ENCODE measurements around the gene PFAS. TPM values are rescaled to one million over a fixed set of nuclear protein-coding genes. Genes with fewer than 3 reads are reported as not detected.

The PFAS gene
- total and polyA plus RNA-seq, 10 of the 15 experiments (the other 5 are each of a cell fraction or from before 2014, with no cell fraction given), result 13.9 to 122 (median 47.2) TPM

DNA sequence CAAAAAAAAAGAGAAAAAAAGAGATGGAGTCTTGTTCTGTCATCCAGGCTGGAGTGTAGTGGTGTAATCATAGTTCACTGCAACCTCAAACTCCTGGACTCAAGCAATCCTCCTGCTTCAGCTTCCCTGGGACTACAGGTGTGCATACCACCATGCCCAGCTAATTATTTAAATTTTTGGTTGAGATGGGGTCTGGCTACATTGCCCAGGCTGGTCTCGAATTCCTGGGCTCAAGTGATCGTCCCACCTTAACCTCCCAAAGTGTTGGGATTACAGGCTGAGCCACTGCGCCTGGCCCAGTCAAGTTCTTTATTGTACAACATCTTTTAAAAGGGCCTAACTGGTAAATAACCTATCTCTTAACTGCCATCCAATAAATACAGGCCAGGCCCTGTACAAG is 33.3 kb downstream of the PFAS start (continued):
- TF ChIP-seq, protein P1, sequence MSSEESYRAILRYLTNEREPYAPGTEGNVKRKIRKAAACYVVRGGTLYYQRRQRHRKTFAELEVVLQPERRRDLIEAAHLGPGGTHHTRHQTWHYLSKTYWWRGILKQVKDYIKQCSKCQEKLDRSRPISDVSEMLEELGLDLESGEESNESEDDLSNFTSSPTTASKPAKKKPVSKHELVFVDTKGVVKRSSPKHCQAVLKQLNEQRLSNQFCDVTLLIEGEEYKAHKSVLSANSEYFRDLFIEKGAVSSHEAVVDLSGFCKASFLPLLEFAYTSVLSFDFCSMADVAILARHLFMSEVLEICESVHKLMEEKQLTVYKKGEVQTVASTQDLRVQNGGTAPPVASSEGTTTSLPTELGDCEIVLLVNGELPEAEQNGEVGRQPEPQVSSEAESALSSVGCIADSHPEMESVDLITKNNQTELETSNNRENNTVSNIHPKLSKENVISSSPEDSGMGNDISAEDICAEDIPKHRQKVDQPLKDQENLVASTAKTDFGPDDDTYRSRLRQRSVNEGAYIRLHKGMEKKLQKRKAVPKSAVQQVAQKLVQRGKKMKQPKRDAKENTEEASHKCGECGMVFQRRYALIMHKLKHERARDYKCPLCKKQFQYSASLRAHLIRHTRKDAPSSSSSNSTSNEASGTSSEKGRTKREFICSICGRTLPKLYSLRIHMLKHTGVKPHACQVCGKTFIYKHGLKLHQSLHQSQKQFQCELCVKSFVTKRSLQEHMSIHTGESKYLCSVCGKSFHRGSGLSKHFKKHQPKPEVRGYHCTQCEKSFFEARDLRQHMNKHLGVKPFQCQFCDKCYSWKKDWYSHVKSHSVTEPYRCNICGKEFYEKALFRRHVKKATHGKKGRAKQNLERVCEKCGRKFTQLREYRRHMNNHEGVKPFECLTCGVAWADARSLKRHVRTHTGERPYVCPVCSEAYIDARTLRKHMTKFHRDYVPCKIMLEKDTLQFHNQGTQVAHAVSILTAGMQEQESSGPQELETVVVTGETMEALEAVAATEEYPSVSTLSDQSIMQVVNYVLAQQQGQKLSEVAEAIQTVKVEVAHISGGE (CRISPR knock-in tag; IDR thresholded peaks at IDR 0.05), result no peak
- TF ChIP-seq RCOR1 (conservative IDR thresholded peaks at IDR 0.05; ENCODE audit: low read depth, low read length), result no peak
- no peak for TF ChIP-seq IKZF1 (conservative IDR thresholded peaks at IDR 0.05)
- TF ChIP-seq ESRRA (IDR thresholded peaks at IDR 0.05; ENCODE audit: low read length), result no peak
- no peak for TF ChIP-seq CBX3 (IDR thresholded peaks at IDR 0.05; ENCODE audit: borderline replicate concordance, low read depth)

DNA sequence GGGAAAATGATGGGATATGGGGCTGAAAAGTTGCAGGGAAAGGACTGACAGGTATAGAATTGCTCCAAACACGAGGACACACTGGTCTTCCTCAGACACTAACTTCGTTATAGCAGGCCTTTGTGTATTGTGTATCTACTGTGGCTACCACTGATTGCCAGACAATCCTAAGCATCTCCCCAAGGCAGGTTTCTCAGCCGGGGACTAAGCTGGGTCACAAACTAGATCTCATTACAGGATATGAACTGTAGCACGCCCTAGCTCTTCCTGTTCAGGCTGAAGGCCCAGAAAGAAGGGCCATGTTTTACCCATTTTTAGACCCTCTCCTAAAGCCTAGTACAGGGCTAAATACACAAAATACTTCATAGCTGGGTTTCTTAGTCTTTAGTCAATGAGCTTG is 34.3 kb downstream of the PFAS start:
- Histone ChIP-seq H3K27me3 (replicated peaks in 1 of 2; ENCODE audit: control insufficient read depth in 2 of 2, insufficient read depth in 2 of 2, low read length in 1 of 2) (no peaks in the 10 kb centered on the region), H3K79me2 (ENCODE audit: control insufficient read depth, insufficient read depth, low read length) (no peaks in the 10 kb centered on the region), H3K9me3 (replicated peaks; ENCODE audit: control insufficient read depth, insufficient read depth, low read length) (no peaks in the 10 kb centered on the region), H3K27ac (ENCODE audit: control insufficient read depth, insufficient read depth) (no peak overlapping the region), H3K4me2 (ENCODE audit: control insufficient read depth, insufficient read depth) (no peak overlapping the region), H4K20me1 (ENCODE audit: control insufficient read depth, insufficient read depth) (no peaks in the 10 kb centered on the region), H3K4me1 (ENCODE audit: control insufficient read depth, insufficient read depth, low read length) (no peaks in the 10 kb centered on the region), H2AFZ (ENCODE audit: control insufficient read depth, low read depth, low read length) (no peak overlapping the region), H3K36me3 (ENCODE audit: control insufficient read depth in 2 of 2, insufficient read depth in 2 of 2, low read length in 1 of 2) (no peaks in the 10 kb centered on the region), H3K4me3 (no peak overlapping the region), H3K9ac (ENCODE audit: control insufficient read depth, insufficient read depth, low read length) (no peak overlapping the region)
- ATAC-seq (no peak), FAIRE-seq (no peak), DNase-seq (ENCODE audit: low read depth, low spot score) (no peak)
- in situ Hi-C loops (cut with MboI) (no loop called here), intact Hi-C loops (cut with micrococcal nuclease; ENCODE audit: unreplicated experiment) (no loop called here)
- TF ChIP-seq MEF2A (IDR thresholded peaks at IDR 0.05; ENCODE audit: insufficient read depth, low read depth, low read length) (no peak), BRCA1 (IDR thresholded peaks at IDR 0.05; ENCODE audit: low read depth, low read length) (no peak), GATAD2B (conservative IDR thresholded peaks at IDR 0.05; ENCODE audit: low read depth) (no peak), NFYA (IDR thresholded peaks at IDR 0.05; ENCODE audit: borderline replicate concordance, low read depth, low read length) (no peak), CBX5 (IDR thresholded peaks at IDR 0.05; ENCODE audit: low read depth) (no peak), CHD2 (IDR thresholded peaks at IDR 0.05; ENCODE audit: borderline replicate concordance, low read depth, low read length) (no peak), RUNX3 (IDR thresholded peaks at IDR 0.05; ENCODE audit: low read length) (no peak), STAT3 (IDR thresholded peaks at IDR 0.05; ENCODE audit: low read depth, low read length) (no peak), POLR2AphosphoS2 (IDR thresholded peaks at IDR 0.05; ENCODE audit: low read depth, low read length) (no peak), IRF4 (IDR thresholded peaks at IDR 0.05; ENCODE audit: low read depth, low read length) (no peak)
- TF ChIP-seq, protein P2, sequence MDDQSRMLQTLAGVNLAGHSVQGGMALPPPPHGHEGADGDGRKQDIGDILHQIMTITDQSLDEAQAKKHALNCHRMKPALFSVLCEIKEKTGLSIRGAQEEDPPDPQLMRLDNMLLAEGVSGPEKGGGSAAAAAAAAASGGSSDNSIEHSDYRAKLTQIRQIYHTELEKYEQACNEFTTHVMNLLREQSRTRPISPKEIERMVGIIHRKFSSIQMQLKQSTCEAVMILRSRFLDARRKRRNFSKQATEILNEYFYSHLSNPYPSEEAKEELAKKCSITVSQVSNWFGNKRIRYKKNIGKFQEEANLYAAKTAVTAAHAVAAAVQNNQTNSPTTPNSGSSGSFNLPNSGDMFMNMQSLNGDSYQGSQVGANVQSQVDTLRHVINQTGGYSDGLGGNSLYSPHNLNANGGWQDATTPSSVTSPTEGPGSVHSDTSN (IDR thresholded peaks at IDR 0.05; ENCODE audit: insufficient replicate concordance, low read depth, low read length), result no peak
- RAD21 ChIA-PET (ENCODE audit: unreplicated experiment), result no interaction called here
- SMC1A ChIA-PET (ENCODE audit: uncharacterized antibody, unreplicated experiment), result interaction anchor here (0.6 to 1.0 kb wide), 2 partner anchors 12 to 157 kb away, joined by 3 to 4 read pairs; partner anchors contain the start of gene SLC25A35
- no TSS peak for BruUV-seq (replicated peaks)
- WGBS (ENCODE audit: insufficient coverage, insufficient replicate concordance, low lambda C conversion rate, missing lambda C conversion rate), result 44% methylated on average over 4 of the region's 4 CpGs
- CTCF ChIA-PET, result interaction anchor here (1.2 kb wide), 1 partner anchor 21 kb away, joined by 4 read pairs; no protein-coding TSS in a partner anchor
- POLR2A ChIA-PET, result no interaction called here

Data from GM12878 (cell line).